SK-N-MC (cell line): ENCODE measurements around the gene FBXL16.
"Not testable (repeated sequence)": the region's sequence is repeated elsewhere in the genome, so short reads cannot be mapped to it uniquely, and the experiment has no call there.

Experiments used
- DNase-seq: peaks from one replicate; pipeline ENCODE4 v3.0.0-alpha.2; 2011; ENCODE audit warnings: low read depth, low spot score
- H3K27ac ChIP-seq: fragments of 200-600 bp; sonication (generic); 2 replicates; pipeline ENCODE4 v1.5.1; 2016; ENCODE audit warnings: mixed run types
- H3K36me3 ChIP-seq: fragments of 200-600 bp; sonication (generic); 2 replicates; pipeline ENCODE4 v1.6.1; 2017; ENCODE audit warnings: antibody characterized with exemption, low read length, mixed read lengths; ENCODE audit not compliant: insufficient read depth
- H3K4me3 ChIP-seq: fragments of 200-600 bp; sonication (generic); 2 replicates; pipeline ENCODE4 v1.5.1; 2016
- H3K9ac ChIP-seq: fragments of 200-600 bp; sonication (generic); 2 replicates; pipeline ENCODE4 v1.8.0; 2017; ENCODE audit warnings: mixed run types, mixed read lengths; ENCODE audit not compliant: insufficient read length
- H3K9me3 ChIP-seq: fragments of 200-600 bp; sonication (generic); 2 replicates; pipeline ENCODE4 v1.6.1; 2017; ENCODE audit warnings: low read depth, mild to moderate bottlenecking, antibody characterized with exemption, low read length, moderate library complexity, mixed read lengths
- EZH2 ChIP-seq: fragments of 200-600 bp; sonication (generic); IDR thresholded peaks from one replicate; pipeline ENCODE4 v1.6.1; 2017; ENCODE audit warnings: antibody characterized with exemption
- FOXP2 ChIP-seq: optimal IDR thresholded peaks from 2 replicates; pipeline ENCODE3; 2011; ENCODE audit warnings: mild to moderate bottlenecking, moderate library complexity; ENCODE audit not compliant: insufficient read depth; ENCODE audit errors: extremely low read length, control extremely low read depth
- POLR2AphosphoS5 ChIP-seq: IDR thresholded peaks from 2 replicates; pipeline ENCODE4 v1.6.1; 2012; ENCODE audit warnings: mild to moderate bottlenecking, low read depth, low read length, borderline replicate concordance

The FBXL16 gene, protein sequence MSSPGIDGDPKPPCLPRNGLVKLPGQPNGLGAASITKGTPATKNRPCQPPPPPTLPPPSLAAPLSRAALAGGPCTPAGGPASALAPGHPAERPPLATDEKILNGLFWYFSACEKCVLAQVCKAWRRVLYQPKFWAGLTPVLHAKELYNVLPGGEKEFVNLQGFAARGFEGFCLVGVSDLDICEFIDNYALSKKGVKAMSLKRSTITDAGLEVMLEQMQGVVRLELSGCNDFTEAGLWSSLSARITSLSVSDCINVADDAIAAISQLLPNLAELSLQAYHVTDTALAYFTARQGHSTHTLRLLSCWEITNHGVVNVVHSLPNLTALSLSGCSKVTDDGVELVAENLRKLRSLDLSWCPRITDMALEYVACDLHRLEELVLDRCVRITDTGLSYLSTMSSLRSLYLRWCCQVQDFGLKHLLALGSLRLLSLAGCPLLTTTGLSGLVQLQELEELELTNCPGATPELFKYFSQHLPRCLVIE

GRCh38 chr16:705431-706188 is at the start of gene FBXL16:
TSS of gene FBXL16 (minus strand) at chr16:705801. CDS start at chr16:697405, 8,396 bp downstream.
- no peak for DNase-seq
- H3K4me3 ChIP-seq = no peak within 1 kb of the TSS
- H3K9ac ChIP-seq = no peak within 1 kb of the TSS
- no peak for TF ChIP-seq POLR2AphosphoS5
- no peak for TF ChIP-seq FOXP2
- TF ChIP-seq EZH2 = no peak
- H3K27ac ChIP-seq = no peak within 1 kb of the TSS
- H3K36me3 ChIP-seq = no peaks in the 10 kb centered on the region
- H3K9me3 ChIP-seq = no peaks in the 10 kb centered on the region

DNA sequence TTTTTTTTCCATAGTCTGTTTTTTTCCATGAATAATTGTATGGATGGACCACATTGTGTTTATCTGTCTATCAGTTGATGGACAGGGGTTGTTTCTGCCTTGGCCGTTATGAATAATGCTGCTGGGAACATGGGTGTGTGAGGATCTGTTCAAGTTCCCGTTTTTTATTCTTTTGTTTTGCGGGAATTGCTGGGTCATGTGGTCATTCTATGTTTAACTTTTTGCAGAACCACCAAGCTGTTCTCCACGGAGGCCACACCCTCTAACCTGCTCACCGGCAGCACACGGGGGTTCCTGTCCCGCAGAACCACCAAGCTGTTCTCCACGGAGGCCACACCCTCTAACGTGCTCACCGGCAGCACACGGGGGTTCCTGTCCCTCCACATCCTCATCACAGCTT is 49.1 kb upstream of the FBXL16 start:
- no peak overlapping the region for H3K27ac ChIP-seq
- no peak overlapping the region for H3K9ac ChIP-seq
- no peaks in the 10 kb centered on the region for H3K9me3 ChIP-seq
- no peaks in the 10 kb centered on the region for H3K36me3 ChIP-seq
- no peak overlapping the region for H3K4me3 ChIP-seq
- DNase-seq = no peak
- TF ChIP-seq FOXP2 = no peak
- no peak for TF ChIP-seq EZH2
- no peak for TF ChIP-seq POLR2AphosphoS5

- H3K36me3 ChIP-seq, H3K27ac ChIP-seq, H3K9me3 ChIP-seq, H3K9ac ChIP-seq, DNase-seq, H3K4me3 ChIP-seq: not testable (repeated sequence)
These were observed 48.6 kb upstream of the FBXL16 start for GRCh38 chr16:754121-754607.

GRCh38 chr16:752007-752312 is 46.4 kb upstream of the FBXL16 start:
- Histone ChIP-seq H3K4me3 (no peak overlapping the region), H3K9ac (no peak overlapping the region), H3K36me3 (no peaks in the 10 kb centered on the region), H3K27ac (no peak overlapping the region), H3K9me3 (no peaks in the 10 kb centered on the region)
- no peak for TF ChIP-seq FOXP2
- TF ChIP-seq EZH2 = no peak
- no peak for TF ChIP-seq POLR2AphosphoS5
- no peak for DNase-seq

- no peak overlapping the region for H3K9ac ChIP-seq
- no peak for TF ChIP-seq FOXP2
- no peak for TF ChIP-seq EZH2
- no peak for TF ChIP-seq POLR2AphosphoS5
- no peaks in the 10 kb centered on the region for H3K9me3 ChIP-seq
- H3K36me3 ChIP-seq = no peaks in the 10 kb centered on the region
- H3K4me3 ChIP-seq = no peak overlapping the region
- no peak for DNase-seq
- no peak overlapping the region for H3K27ac ChIP-seq
These were observed 45.8 kb upstream of the FBXL16 start for GRCh38 chr16:751152-752006.

DNA sequence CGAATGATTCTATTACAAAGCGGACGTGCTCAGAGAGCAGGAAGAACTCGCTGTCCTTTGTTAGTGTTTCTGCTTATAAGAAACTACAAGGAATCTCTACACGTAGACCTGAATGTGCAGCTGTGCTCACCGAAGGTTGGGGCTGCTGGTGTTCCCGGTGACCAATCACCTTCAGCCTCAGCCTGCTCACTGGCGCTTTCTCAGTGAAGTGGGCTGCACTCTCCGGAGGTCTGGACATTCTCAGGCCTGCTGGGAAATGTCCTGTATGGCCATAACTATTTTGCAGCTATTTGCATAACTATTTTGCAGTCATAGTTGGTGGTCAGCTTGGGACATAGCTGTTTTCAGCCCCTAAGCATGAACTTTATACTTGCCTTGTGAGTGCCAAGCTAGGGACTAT is 44.9 kb upstream of the FBXL16 start:
- Histone ChIP-seq H3K9ac (no peak overlapping the region), H3K36me3 (no peaks in the 10 kb centered on the region), H3K27ac (no peak overlapping the region), H3K9me3 (no peaks in the 10 kb centered on the region), H3K4me3 (no peak overlapping the region)
- DNase-seq = no peak
- TF ChIP-seq FOXP2 = no peak
- TF ChIP-seq POLR2AphosphoS5 = no peak
- no peak for TF ChIP-seq EZH2

- Histone ChIP-seq H3K36me3 (no peaks in the 10 kb centered on the region), H3K9ac (no peak overlapping the region), H3K9me3 (no peaks in the 10 kb centered on the region), H3K27ac (no peak overlapping the region), H3K4me3 (no peak overlapping the region)
- TF ChIP-seq POLR2AphosphoS5 (no peak), FOXP2 (no peak), EZH2 (no peak)
- DNase-seq = no peak
These were observed 43.4 kb upstream of the FBXL16 start for GRCh38 chr16:749010-749409.

GRCh38 chr16:747978-748746 is 42.6 kb upstream of the FBXL16 start:
- no peak for TF ChIP-seq POLR2AphosphoS5
- no peak for TF ChIP-seq FOXP2
- no peak for TF ChIP-seq EZH2
- DNase-seq = no peak

More at GRCh38 chr16:747978-748746, 42.6 kb upstream of the FBXL16 start:
- Histone ChIP-seq H3K9ac (no peak overlapping the region), H3K4me3 (no peak overlapping the region), H3K27ac (no peak overlapping the region), H3K9me3 (no peaks in the 10 kb centered on the region), H3K36me3 (no peaks in the 10 kb centered on the region)
